IMR-90 (cell line): ENCODE results near the gene GRM4.

ENCODE experiments used
- FOS ChIP-seq: fragments of 150-350 bp; IDR thresholded peaks from 2 replicates; pipeline ENCODE4 v1.6.1; 2016; ENCODE audit warnings: low read depth, low read length
- MAFK ChIP-seq: IDR thresholded peaks from 2 replicates; pipeline ENCODE4 v1.6.1; 2012; ENCODE audit warnings: low read depth, low read length, improper control_type of control experiment
- POLR2A ChIP-seq: IDR thresholded peaks from 2 replicates; pipeline ENCODE4 v1.6.1; 2012; ENCODE audit warnings: mild to moderate bottlenecking, low read depth, low read length
- RAD21 ChIP-seq: IDR thresholded peaks from 2 replicates; pipeline ENCODE4 v1.6.1; 2012; ENCODE audit warnings: low read length, improper control_type of control experiment
- RCOR1 ChIP-seq: IDR thresholded peaks from 2 replicates; pipeline ENCODE4 v1.6.1; 2012; ENCODE audit warnings: mild to moderate bottlenecking, low read length, improper control_type of control experiment; ENCODE audit not compliant: insufficient replicate concordance
- SMC3 ChIP-seq: fragments of 150-350 bp; IDR thresholded peaks from 2 replicates; pipeline ENCODE4 v1.6.1; 2016; ENCODE audit warnings: low read depth, mild to moderate bottlenecking, antibody characterized with exemption, low read length, moderate library complexity
- TF ChIP-seq, protein P1 (sequence below): fragments of 150-350 bp; IDR thresholded peaks from 2 replicates; pipeline ENCODE4 v1.6.1; 2017; ENCODE audit warnings: mild to moderate bottlenecking, antibody characterized with exemption, low read length, low read depth
- TF ChIP-seq, protein P2 (sequence below): conservative IDR thresholded peaks from 2 replicates; pipeline ENCODE4 v1.5.1; 2012; ENCODE audit warnings: mild to moderate bottlenecking, low read depth, low read length, improper control_type of control experiment

DNA sequence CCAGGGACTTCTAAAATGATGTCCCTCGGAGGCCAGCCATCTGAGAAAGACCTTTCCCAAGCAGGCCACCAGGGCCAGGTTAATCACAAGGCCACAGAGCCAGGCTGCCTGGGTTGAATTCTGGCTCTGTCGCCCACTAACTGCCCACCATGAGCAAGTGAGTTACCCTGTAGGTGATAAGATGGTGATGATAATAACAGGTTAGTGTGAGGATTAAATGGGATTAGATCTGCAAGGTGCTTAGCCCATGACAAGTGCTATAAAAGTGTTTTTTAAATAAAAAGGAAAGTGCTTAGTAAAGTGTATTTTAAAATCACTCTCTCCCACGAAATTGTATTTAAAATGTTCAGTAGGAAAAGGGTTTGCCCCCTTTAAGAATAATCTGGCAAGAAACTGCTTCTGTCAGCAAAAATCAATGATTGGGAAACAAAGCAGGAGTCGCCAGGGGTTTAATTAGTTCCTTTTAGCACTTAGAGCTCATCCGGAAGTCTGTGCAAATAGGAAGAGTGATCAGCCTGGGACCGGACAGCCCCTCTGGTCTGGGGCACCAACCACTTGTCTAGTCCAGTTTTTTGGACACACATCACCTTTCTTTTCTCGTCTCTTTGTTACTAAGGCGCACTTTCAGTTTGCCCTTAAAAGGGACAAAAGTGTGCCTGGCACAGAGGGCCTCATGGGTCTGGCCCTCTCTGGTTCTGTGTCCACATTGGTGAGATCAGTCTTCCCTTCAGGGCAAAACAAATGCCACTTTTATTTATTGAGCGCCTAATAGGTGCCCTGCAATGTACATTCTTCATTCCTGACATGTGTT lies 150.4 kb downstream of the GRM4 start:
- TF ChIP-seq RCOR1, result no peak
- TF ChIP-seq, protein P1, sequence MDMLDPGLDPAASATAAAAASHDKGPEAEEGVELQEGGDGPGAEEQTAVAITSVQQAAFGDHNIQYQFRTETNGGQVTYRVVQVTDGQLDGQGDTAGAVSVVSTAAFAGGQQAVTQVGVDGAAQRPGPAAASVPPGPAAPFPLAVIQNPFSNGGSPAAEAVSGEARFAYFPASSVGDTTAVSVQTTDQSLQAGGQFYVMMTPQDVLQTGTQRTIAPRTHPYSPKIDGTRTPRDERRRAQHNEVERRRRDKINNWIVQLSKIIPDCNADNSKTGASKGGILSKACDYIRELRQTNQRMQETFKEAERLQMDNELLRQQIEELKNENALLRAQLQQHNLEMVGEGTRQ, result no peak
- TF ChIP-seq, protein P2, sequence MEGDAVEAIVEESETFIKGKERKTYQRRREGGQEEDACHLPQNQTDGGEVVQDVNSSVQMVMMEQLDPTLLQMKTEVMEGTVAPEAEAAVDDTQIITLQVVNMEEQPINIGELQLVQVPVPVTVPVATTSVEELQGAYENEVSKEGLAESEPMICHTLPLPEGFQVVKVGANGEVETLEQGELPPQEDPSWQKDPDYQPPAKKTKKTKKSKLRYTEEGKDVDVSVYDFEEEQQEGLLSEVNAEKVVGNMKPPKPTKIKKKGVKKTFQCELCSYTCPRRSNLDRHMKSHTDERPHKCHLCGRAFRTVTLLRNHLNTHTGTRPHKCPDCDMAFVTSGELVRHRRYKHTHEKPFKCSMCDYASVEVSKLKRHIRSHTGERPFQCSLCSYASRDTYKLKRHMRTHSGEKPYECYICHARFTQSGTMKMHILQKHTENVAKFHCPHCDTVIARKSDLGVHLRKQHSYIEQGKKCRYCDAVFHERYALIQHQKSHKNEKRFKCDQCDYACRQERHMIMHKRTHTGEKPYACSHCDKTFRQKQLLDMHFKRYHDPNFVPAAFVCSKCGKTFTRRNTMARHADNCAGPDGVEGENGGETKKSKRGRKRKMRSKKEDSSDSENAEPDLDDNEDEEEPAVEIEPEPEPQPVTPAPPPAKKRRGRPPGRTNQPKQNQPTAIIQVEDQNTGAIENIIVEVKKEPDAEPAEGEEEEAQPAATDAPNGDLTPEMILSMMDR, result no peak
- TF ChIP-seq POLR2A, result no peak
- TF ChIP-seq SMC3, result no peak
- no peak for TF ChIP-seq RAD21
- TF ChIP-seq MAFK, result peak; percentile 97
- no peak for TF ChIP-seq FOS
